NCI-H146 treated with DMSO at 0.1 percent for 48 hours (cell line): ENCODE results near the gene PIGP.
"Not testable (repeated sequence)": the region's sequence is repeated elsewhere in the genome, so short reads cannot be mapped to it uniquely, and the experiment has no call there.

Experiments used
- DNase-seq: peaks from one replicate; lab custom pipeline; 2025; ENCODE audit not compliant: unreplicated experiment; lab: John Stamatoyannopoulos, UW

Gene PIGP

GRCh38 chr21:37076087-37076850 lies 3.4 kb upstream of the PIGP start:
- DNase-seq: no peak

- no peak for DNase-seq
Observed at GRCh38 chr21:37075214-37075770, 2.4 kb upstream of the PIGP start.

GRCh38 chr21:37074546-37074945 lies 1.7 kb upstream of the PIGP start:
- DNase-seq: no peak

- no peak for DNase-seq
Observed at GRCh38 chr21:37074197-37074510, 1.3 kb upstream of the PIGP start.

- DNase-seq: no peak
Observed at GRCh38 chr21:37073417-37074196, 736 bp upstream of the PIGP start.

GRCh38 chr21:37072274-37072987 lies 440 bp downstream of the PIGP start:
- peak; percentile 56 for DNase-seq

- DNase-seq: no peak
Observed at GRCh38 chr21:37071561-37072273, 1.2 kb downstream of the PIGP start.

GRCh38 chr21:37065561-37066177 lies 7.2 kb downstream of the PIGP start:
- DNase-seq: no peak

GRCh38 chr21:37064841-37065240 lies 8.0 kb downstream of the PIGP start:
- no peak for DNase-seq

- DNase-seq: no peak
Observed at GRCh38 chr21:37063433-37063832, 9.4 kb downstream of the PIGP start.

GRCh38 chr21:37062593-37062935 lies 10.3 kb downstream of the PIGP start:
- DNase-seq: no peak

GRCh38 chr21:37061926-37062592 lies 10.8 kb downstream of the PIGP start:
- DNase-seq: no peak

- DNase-seq: peak; percentile 94
Observed at GRCh38 chr21:37060296-37060695, 12.6 kb downstream of the PIGP start.

- no peak for DNase-seq
Observed at GRCh38 chr21:37059181-37059580, 13.7 kb downstream of the PIGP start.

GRCh38 chr21:37058261-37058660 lies 14.6 kb downstream of the PIGP start:
- DNase-seq: no peak

- DNase-seq: no peak
Observed at GRCh38 chr21:37057614-37058013, 15.3 kb downstream of the PIGP start.

- no peak for DNase-seq
Observed at GRCh38 chr21:37055271-37055855, 17.5 kb downstream of the PIGP start.

GRCh38 chr21:37049741-37050140 lies 23.1 kb downstream of the PIGP start:
- DNase-seq: not testable (repeated sequence)

- DNase-seq: no peak
Observed at GRCh38 chr21:37047079-37047478, 25.8 kb downstream of the PIGP start.

- no peak for DNase-seq
Observed at GRCh38 chr21:37045556-37045955, 27.3 kb downstream of the PIGP start.
